GM23338 (cell line): Measurements from ENCODE around the gene UNC5C.

Experiments
- CTCF ChIP-seq, 2 experiments: fragments of 200-600 bp in 1 of 2; sonication (generic) in 1 of 2; conservative IDR thresholded peaks; 2 replicates each; pipeline versions ENCODE4 v1.5.1 to v1.6.1; 2016 to 2017; ENCODE audit warnings: antibody characterized with exemption in 2 of 2, low read depth in 2 of 2, mild to moderate bottlenecking in 2 of 2, moderate library complexity in 1 of 2
- EZH2 ChIP-seq: fragments of 200-600 bp; sonication (generic); IDR thresholded peaks from one replicate; pipeline ENCODE4 v1.8.0; 2017; ENCODE audit warnings: antibody characterized with exemption, mild to moderate bottlenecking, low read depth; ENCODE audit not compliant: unreplicated experiment
- EZH2phosphoT487 ChIP-seq: fragments of 200-600 bp; sonication (generic); IDR thresholded peaks from one replicate; pipeline ENCODE4 v1.8.1; 2018; ENCODE audit warnings: antibody characterized with exemption; ENCODE audit not compliant: unreplicated experiment
- JUNB ChIP-seq: IDR thresholded peaks from one replicate; pipeline ENCODE4 v1.6.1; 2016; ENCODE audit warnings: antibody characterized with exemption; ENCODE audit not compliant: unreplicated experiment
- NANOG ChIP-seq: IDR thresholded peaks from 2 replicates; pipeline ENCODE4 v1.6.1; 2016; ENCODE audit warnings: antibody characterized with exemption, borderline replicate concordance
- POLR2AphosphoS5 ChIP-seq: IDR thresholded peaks from 2 replicates; pipeline ENCODE4 v1.6.1; 2016; ENCODE audit warnings: antibody characterized with exemption, low read depth
- REST ChIP-seq: IDR thresholded peaks from one replicate; pipeline ENCODE4 v1.6.1; 2018; ENCODE audit warnings: antibody characterized with exemption; ENCODE audit not compliant: unreplicated experiment
- ZNF114 ChIP-seq: fragments of 250-450 bp; sonication (Bioruptor Pico); IDR thresholded peaks from 2 replicates; pipeline ENCODE4 v1.5.0; 2020; ENCODE audit warnings: mild to moderate bottlenecking, moderate library complexity
- ZNF462 ChIP-seq: fragments of 250-450 bp; sonication (Bioruptor Pico); IDR thresholded peaks from 2 replicates; pipeline ENCODE4 v1.5.0; 2020; ENCODE audit warnings: mild to moderate bottlenecking, moderate library complexity

- TF ChIP-seq CTCF (conservative IDR thresholded peaks at IDR 0.05; ENCODE audit: low read depth in 2 of 2) (no peak), POLR2AphosphoS5 (no peak), JUNB (no peak), REST (no peak), EZH2 (no peak), EZH2phosphoT487 (no peak), NANOG (no peak), ZNF114 (no peak), ZNF462 (CRISPR knock-in tag) (no peak)
These were observed 14.7 kb downstream of the UNC5C start for GRCh38 chr4:95534032-95534431.
